Ishikawa (cell line): Measurements from ENCODE around the gene MTMR2.

Experiments used
- CREB1 ChIP-seq: IDR thresholded peaks from 2 replicates; pipeline ENCODE4 v1.6.1; 2012; ENCODE audit warnings: low read depth
- EP300 ChIP-seq: IDR thresholded peaks from 2 replicates; pipeline ENCODE4 v1.6.1; 2012; ENCODE audit warnings: borderline replicate concordance
- FOXM1 ChIP-seq: IDR thresholded peaks from 2 replicates; pipeline ENCODE4 v1.6.1; 2012; ENCODE audit warnings: low read depth, borderline replicate concordance
- NFIC ChIP-seq: IDR thresholded peaks from 2 replicates; pipeline ENCODE4 v1.6.1; 2012
- RAD21 ChIP-seq: IDR thresholded peaks from 2 replicates; pipeline ENCODE4 v1.6.1; 2012; ENCODE audit warnings: low read depth
- TAF1 ChIP-seq: IDR thresholded peaks from 2 replicates; pipeline ENCODE4 v1.6.1; 2012; ENCODE audit warnings: low read depth, mild to moderate bottlenecking
- YY1 ChIP-seq: IDR thresholded peaks from 2 replicates; pipeline ENCODE4 v1.6.1; 2012; ENCODE audit warnings: low read depth
- TF ChIP-seq, protein P1 (sequence below): IDR thresholded peaks from 2 replicates; pipeline ENCODE4 v1.6.1; 2012

DNA sequence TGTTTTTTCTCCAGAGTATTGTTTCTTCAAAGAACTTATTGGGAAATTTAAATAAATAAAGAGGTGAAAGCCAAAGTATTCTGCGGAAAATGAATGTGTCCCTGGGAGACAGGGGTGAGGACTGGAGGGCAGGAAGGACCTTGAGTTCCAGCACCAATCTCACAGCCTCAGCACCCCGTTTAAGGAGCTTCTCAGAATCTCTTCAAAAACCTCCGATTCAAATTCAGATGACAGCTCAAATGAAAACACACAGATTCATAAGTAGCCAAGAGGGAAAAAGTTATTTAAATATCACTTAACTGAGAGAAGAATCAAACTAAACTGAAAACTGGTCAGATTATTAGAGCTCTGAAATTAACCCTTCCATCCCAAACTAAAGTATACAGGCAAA, 12.5 kb downstream of the MTMR2 start:
- TF ChIP-seq RAD21 (no peak), YY1 (no peak), NFIC (no peak), CREB1 (no peak), EP300 (no peak), TAF1 (no peak), FOXM1 (no peak)
- TF ChIP-seq, protein P1, sequence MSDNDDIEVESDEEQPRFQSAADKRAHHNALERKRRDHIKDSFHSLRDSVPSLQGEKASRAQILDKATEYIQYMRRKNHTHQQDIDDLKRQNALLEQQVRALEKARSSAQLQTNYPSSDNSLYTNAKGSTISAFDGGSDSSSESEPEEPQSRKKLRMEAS: no peak
